Testis (tissue), 2 donors: ENCODE data around the gene IQCC.

Source experiments
- POLR2A ChIP-seq: fragments of 450-650 bp; IDR thresholded peaks from one replicate; pipeline ENCODE4 v1.6.1; 2017; ENCODE audit warnings: antibody characterized with exemption, mild to moderate bottlenecking, moderate library complexity
- TF ChIP-seq, protein P1 (sequence below), 3 experiments: fragments of 450-650 bp in 2 of 3; fragments of 200-600 bp in 1 of 3; sonication (generic) in 1 of 3; IDR thresholded peaks; one replicate each; pipeline ENCODE4 v1.5.1; 2016 to 2019; ENCODE audit warnings: antibody characterized with exemption in 3 of 3, mild to moderate bottlenecking in 2 of 3, moderate library complexity in 1 of 3

DNA sequence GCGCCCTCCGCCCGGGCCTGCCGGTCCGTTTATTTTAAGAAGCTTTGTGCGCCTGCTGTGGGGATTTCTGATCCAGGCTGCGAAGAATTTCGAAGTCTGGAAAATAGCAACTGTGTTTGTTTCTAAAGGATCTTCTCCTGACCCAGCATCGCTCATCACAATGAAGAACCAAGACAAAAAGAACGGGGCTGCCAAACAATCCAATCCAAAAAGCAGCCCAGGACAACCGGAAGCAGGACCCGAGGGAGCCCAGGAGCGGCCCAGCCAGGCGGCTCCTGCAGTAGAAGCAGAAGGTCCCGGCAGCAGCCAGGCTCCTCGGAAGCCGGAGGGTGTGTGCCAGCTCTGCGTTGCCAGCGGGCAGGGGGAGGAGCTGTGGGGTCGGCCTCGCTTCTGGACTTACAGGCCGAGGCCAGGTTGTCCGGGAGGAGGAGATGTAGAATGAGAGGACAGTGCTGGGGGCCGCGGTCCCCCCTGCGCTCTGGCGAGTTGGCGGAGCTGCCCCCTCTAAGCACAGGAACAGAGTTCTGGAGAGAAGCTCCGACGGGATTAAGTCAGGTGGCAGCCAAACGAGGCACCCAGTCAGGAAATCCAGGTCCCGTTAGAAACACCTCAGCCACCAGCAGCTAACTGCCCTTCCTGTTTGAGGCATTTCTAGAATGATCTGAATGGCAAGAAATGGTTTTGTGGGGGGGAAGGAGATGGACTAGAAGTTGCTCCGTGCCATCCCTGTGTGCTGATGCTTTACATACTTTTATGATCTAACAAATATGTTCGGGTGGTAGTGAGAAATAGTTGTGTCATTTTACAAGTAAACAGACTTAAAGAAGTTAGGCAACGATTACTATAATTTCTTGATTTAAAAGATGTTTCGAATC lies 25.0 kb upstream of the IQCC start:
- TF ChIP-seq, protein P1, sequence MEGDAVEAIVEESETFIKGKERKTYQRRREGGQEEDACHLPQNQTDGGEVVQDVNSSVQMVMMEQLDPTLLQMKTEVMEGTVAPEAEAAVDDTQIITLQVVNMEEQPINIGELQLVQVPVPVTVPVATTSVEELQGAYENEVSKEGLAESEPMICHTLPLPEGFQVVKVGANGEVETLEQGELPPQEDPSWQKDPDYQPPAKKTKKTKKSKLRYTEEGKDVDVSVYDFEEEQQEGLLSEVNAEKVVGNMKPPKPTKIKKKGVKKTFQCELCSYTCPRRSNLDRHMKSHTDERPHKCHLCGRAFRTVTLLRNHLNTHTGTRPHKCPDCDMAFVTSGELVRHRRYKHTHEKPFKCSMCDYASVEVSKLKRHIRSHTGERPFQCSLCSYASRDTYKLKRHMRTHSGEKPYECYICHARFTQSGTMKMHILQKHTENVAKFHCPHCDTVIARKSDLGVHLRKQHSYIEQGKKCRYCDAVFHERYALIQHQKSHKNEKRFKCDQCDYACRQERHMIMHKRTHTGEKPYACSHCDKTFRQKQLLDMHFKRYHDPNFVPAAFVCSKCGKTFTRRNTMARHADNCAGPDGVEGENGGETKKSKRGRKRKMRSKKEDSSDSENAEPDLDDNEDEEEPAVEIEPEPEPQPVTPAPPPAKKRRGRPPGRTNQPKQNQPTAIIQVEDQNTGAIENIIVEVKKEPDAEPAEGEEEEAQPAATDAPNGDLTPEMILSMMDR (IDR thresholded peaks at IDR 0.05) = no peak
- no peak for TF ChIP-seq POLR2A
